ENCODE results near the gene SNTB2.

DNA sequence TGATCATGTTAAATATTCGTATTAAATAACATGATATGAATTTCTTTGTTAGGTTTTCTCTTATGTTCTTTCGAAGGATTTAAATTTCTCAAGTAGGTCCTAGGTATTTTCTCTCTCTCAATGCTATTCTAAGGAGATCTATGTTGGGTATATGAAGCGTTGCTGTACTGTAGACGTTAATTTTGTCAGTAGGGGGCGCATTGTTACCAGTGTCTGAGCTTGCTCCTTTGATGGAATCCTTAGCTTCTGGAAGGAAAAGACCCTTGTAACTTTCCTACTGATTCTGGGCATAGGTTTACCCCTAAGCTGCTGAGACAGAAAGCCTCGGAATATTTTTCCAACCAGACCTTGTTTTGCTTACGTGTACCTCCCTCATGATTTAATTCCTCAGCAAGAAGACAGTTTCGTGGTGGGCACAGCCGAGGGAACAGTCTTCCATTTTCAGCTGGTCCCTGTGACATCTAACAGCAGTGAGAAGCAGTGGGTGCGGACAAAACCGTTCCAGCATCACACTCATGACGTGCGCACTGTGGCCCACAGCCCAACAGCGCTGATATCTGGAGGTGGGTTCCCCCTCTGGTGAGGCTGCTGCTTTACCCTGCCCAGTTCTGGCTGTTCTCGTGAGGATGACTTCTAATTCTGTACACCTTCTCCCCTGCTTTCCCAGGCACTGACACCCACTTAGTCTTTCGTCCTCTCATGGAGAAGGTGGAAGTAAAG is 36.7 kb upstream of the SNTB2 start:
- TF ChIP-seq CHCHD3 (CRISPR knock-in tag; IDR thresholded peaks at IDR 0.05) (no peak), CTCF (CRISPR knock-in tag; IDR thresholded peaks at IDR 0.05) (peak; percentile 84), HNF4A (CRISPR knock-in tag; IDR thresholded peaks at IDR 0.05) (no peak), RAD21 (CRISPR knock-in tag; IDR thresholded peaks at IDR 0.05) (peak; percentile 72; the same call in 1 of the 2 replicates), SALL2 (CRISPR knock-in tag; IDR thresholded peaks at IDR 0.05) (no peak), NFIC (IDR thresholded peaks at IDR 0.05; ENCODE audit: low read length) (no peak), MATR3 (CRISPR knock-in tag; IDR thresholded peaks at IDR 0.05) (no peak), POLR2A (IDR thresholded peaks at IDR 0.05; ENCODE audit: insufficient read depth in 1 of 2, low read depth in 2 of 2, low read length in 2 of 2) (no peak), JUN (CRISPR knock-in tag; IDR thresholded peaks at IDR 0.05) (no peak), SNAPC2 (CRISPR knock-in tag; IDR thresholded peaks at IDR 0.05) (no peak), SMYD3 (CRISPR knock-in tag; IDR thresholded peaks at IDR 0.05) (no peak), NR2F6 (IDR thresholded peaks at IDR 0.05) (no peak), NR2F6 (CRISPR knock-in tag; IDR thresholded peaks at IDR 0.05) (no peak)
